Endodermal cell (in vitro differentiated cells): ENCODE measurements around the gene DTNBP1. TPM values are rescaled to one million over a fixed set of nuclear protein-coding genes. Genes with fewer than 3 reads are reported as not detected.

ENCODE experiments used
- DNase-seq: peaks from one replicate; pipeline ENCODE4 v3.0.0-alpha.2; 2017
- H3K27ac ChIP-seq: 2 replicates; pipeline ENCODE4 v1.5.1; 2013; ENCODE audit warnings: mild to moderate bottlenecking, low read depth, low read length, moderate library complexity
- H3K27me3 ChIP-seq: 2 replicates; pipeline ENCODE4 v1.6.1; 2013; ENCODE audit warnings: mild to moderate bottlenecking, low read length, moderate library complexity; ENCODE audit not compliant: insufficient read depth, control insufficient read depth, poor library complexity, severe bottlenecking
- H3K36me3 ChIP-seq: 2 replicates; pipeline ENCODE4 v1.7.0; 2013; ENCODE audit warnings: mild to moderate bottlenecking, low read length, moderate library complexity; ENCODE audit not compliant: control insufficient read depth, insufficient read depth
- H3K4me1 ChIP-seq: one replicate; pipeline ENCODE4 v1.7.0; 2013; ENCODE audit warnings: low read length; ENCODE audit not compliant: control insufficient read depth, insufficient read depth
- H3K4me3 ChIP-seq: 2 replicates; pipeline ENCODE4 v1.5.1; 2013; ENCODE audit warnings: mild to moderate bottlenecking, low read length, moderate library complexity
- H3K9ac ChIP-seq: 2 replicates; pipeline ENCODE4 v1.6.1; 2013; ENCODE audit warnings: mild to moderate bottlenecking, low read length, moderate library complexity; ENCODE audit not compliant: poor library complexity, severe bottlenecking; ENCODE audit errors: extremely low read depth
- H3K9me3 ChIP-seq: 2 replicates; pipeline ENCODE4 v1.6.1; 2013; ENCODE audit warnings: mild to moderate bottlenecking, low read length, moderate library complexity; ENCODE audit not compliant: control insufficient read depth
- H3K27ac Mint-ChIP-seq: 2 replicates; pipeline ENCODE4 v1.8.0; 2020; ENCODE audit warnings: mixed read lengths
- H3K27me3 Mint-ChIP-seq: 2 replicates; pipeline ENCODE4 v1.8.0; 2021; ENCODE audit warnings: mild to moderate bottlenecking, mixed read lengths; ENCODE audit not compliant: insufficient read depth
- H3K36me3 Mint-ChIP-seq: 2 replicates; pipeline ENCODE4 v1.8.0; 2020; ENCODE audit warnings: low read depth, mixed read lengths
- H3K4me1 Mint-ChIP-seq: 2 replicates; pipeline ENCODE4 v1.8.0; 2020; ENCODE audit warnings: mixed read lengths
- H3K4me3 Mint-ChIP-seq: 2 replicates; pipeline ENCODE4 v1.8.0; 2020; ENCODE audit warnings: mild to moderate bottlenecking, moderate library complexity, mixed read lengths
- H3K9me3 Mint-ChIP-seq: 2 replicates; pipeline ENCODE4 v1.8.0; 2020; ENCODE audit warnings: mild to moderate bottlenecking, mixed read lengths
- CTCF ChIP-seq: fragments of 200-600 bp; sonication (generic); conservative IDR thresholded peaks from 2 replicates; pipeline ENCODE4 v1.5.0; 2021; ENCODE audit warnings: antibody characterized with exemption, mild to moderate bottlenecking
- WGBS, 2 experiments: methylation state at CpG; one replicate each; pipeline versions ENCODE4 v1.1.5 to v1.1.7; 2013; ENCODE audit warnings: missing lambda C conversion rate in 2 of 2, mixed read lengths in 1 of 2; ENCODE audit not compliant: insufficient coverage in 1 of 2, insufficient read length in 1 of 2; 5-methylcytosine and 5-hydroxymethylcytosine counted together
- total RNA-seq, 2 donors: library from RNA; stranded (reverse); fragmentation: NEBNext Ultra II Directional in 1 of 2; extraction: Animal tissue kit (Norgen Biotek cat#: 25700) in 1 of 2; gene quantifications; 2 replicates in 1 of 2; 3 replicates in 1 of 2; pipeline ENCODE4 v1.2.1, GENCODE V29; 2021

Gene DTNBP1
- total RNA-seq, 2 donors from 2014 or later = 14.1 to 31.4 TPM

- H3K4me3 Mint-ChIP-seq = no peak overlapping the region
- no peak for TF ChIP-seq CTCF
Observed at GRCh38 chr6:15550546-15551123, 112.2 kb downstream of the DTNBP1 start.

GRCh38 chr6:15549371-15549770, 113.5 kb downstream of the DTNBP1 start:
- no peaks in the 10 kb centered on the region for H3K36me3 Mint-ChIP-seq

More at GRCh38 chr6:15550546-15551123, 112.2 kb downstream of the DTNBP1 start:
- Mint-ChIP-seq H3K9me3 (no peaks in the 10 kb centered on the region), H3K27ac (no peak overlapping the region), H3K4me1 (peaks cover 46% of the 10 kb centered on the region), H3K36me3 (no peaks in the 10 kb centered on the region), H3K27me3 (no peaks in the 10 kb centered on the region)
- H3K9me3 ChIP-seq = no peaks in the 10 kb centered on the region
- H3K27me3 ChIP-seq = no peaks in the 10 kb centered on the region
- no peak overlapping the region for H3K4me3 ChIP-seq
- no peak overlapping the region for H3K9ac ChIP-seq
- no peak overlapping the region for H3K27ac ChIP-seq
- 88 to 89% methylated on average over 1 to 2 of the region's 2 CpGs for WGBS, 2 experiments
- no peak for DNase-seq
- H3K36me3 ChIP-seq = no peaks in the 10 kb centered on the region
- peaks cover 11% of the 10 kb centered on the region for H3K4me1 ChIP-seq

GRCh38 chr6:15547400-15547799, 115.4 kb downstream of the DTNBP1 start:
- WGBS, 2 experiments = 83 to 88% methylated on average over 4 to 5 of the region's 5 CpGs
- Histone ChIP-seq H3K4me1 (peaks cover 3% of the 10 kb centered on the region), H3K27ac (no peak overlapping the region), H3K4me3 (no peak overlapping the region), H3K9ac (no peak overlapping the region), H3K9me3 (peaks cover 11% of the 10 kb centered on the region), H3K27me3 (no peaks in the 10 kb centered on the region), H3K36me3 (no peaks in the 10 kb centered on the region)
- Mint-ChIP-seq H3K27me3 (no peaks in the 10 kb centered on the region), H3K36me3 (peaks cover 4% of the 10 kb centered on the region), H3K4me3 (no peak overlapping the region), H3K27ac (no peak overlapping the region), H3K9me3 (peaks cover 11% of the 10 kb centered on the region), H3K4me1 (peaks cover 24% of the 10 kb centered on the region)
- no peak for DNase-seq
- TF ChIP-seq CTCF = no peak

More at GRCh38 chr6:15549371-15549770, 113.5 kb downstream of the DTNBP1 start:
- Histone ChIP-seq H3K27me3 (no peaks in the 10 kb centered on the region), H3K9me3 (peaks cover 4% of the 10 kb centered on the region), H3K36me3 (no peaks in the 10 kb centered on the region), H3K27ac (no peak overlapping the region), H3K4me1 (peaks cover 3% of the 10 kb centered on the region), H3K9ac (no peak overlapping the region), H3K4me3 (no peak overlapping the region)
- peaks cover under 1% of the 10 kb centered on the region for H3K9me3 Mint-ChIP-seq
- no peak overlapping the region for H3K27ac Mint-ChIP-seq
- WGBS, 2 experiments = 78 to 85% methylated on average over 4 to 14 of the region's 14 CpGs
- no peak for DNase-seq
- no peak overlapping the region for H3K4me3 Mint-ChIP-seq
- no peak for TF ChIP-seq CTCF
- no peaks in the 10 kb centered on the region for H3K27me3 Mint-ChIP-seq
- H3K4me1 Mint-ChIP-seq = peaks cover 34% of the 10 kb centered on the region
